ENCODE measurements around the gene CD28. TPM values are rescaled to one million over a fixed set of nuclear protein-coding genes. Genes with fewer than 3 reads are reported as not detected.

Gene CD28
- total RNA-seq, 1 donor, result not detected

- no peak for TF ChIP-seq CTCF (IDR thresholded peaks at IDR 0.05; ENCODE audit: insufficient read depth, low read length)
- no peak for DNase-seq (ENCODE audit: low read depth)
- H3K4me3 ChIP-seq (ENCODE audit: low read depth, low read length), result no peak overlapping the region
These were observed 2.0 kb upstream of the CD28 start for GRCh38 chr2:203704430-203704829.

GRCh38 chr2:203705178-203705577 is 1.3 kb upstream of the CD28 start:
- no peak overlapping the region for H3K4me3 ChIP-seq (ENCODE audit: low read depth, low read length)
- TF ChIP-seq CTCF (IDR thresholded peaks at IDR 0.05; ENCODE audit: insufficient read depth, low read length), result no peak
- no peak for DNase-seq (ENCODE audit: low read depth)

GRCh38 chr2:203707530-203707929 is 1.1 kb downstream of the CD28 start:
- no peak for DNase-seq (ENCODE audit: low read depth)
- no peak for TF ChIP-seq CTCF (IDR thresholded peaks at IDR 0.05; ENCODE audit: insufficient read depth, low read length)
- no peak overlapping the region for H3K4me3 ChIP-seq (ENCODE audit: low read depth, low read length)

GRCh38 chr2:203708846-203709396 is 2.5 kb downstream of the CD28 start:
- no peak overlapping the region for H3K4me3 ChIP-seq (ENCODE audit: low read depth, low read length)
- TF ChIP-seq CTCF (IDR thresholded peaks at IDR 0.05; ENCODE audit: insufficient read depth, low read length), result no peak
- no peak for DNase-seq (ENCODE audit: low read depth)

GRCh38 chr2:203709416-203710040 is 3.1 kb downstream of the CD28 start:
- TF ChIP-seq CTCF (IDR thresholded peaks at IDR 0.05; ENCODE audit: insufficient read depth, low read length), result no peak
- peak; percentile 27 for DNase-seq (ENCODE audit: low read depth)
- H3K4me3 ChIP-seq (ENCODE audit: low read depth, low read length), result no peak overlapping the region

- H3K4me3 ChIP-seq (ENCODE audit: low read depth, low read length), result no peak overlapping the region
- no peak for TF ChIP-seq CTCF (IDR thresholded peaks at IDR 0.05; ENCODE audit: insufficient read depth, low read length)
These were observed 3.8 kb downstream of the CD28 start for GRCh38 chr2:203710226-203710625.

GRCh38 chr2:203710952-203711351 is 4.5 kb downstream of the CD28 start:
- H3K4me3 ChIP-seq (ENCODE audit: low read depth, low read length), result no peak overlapping the region
- no peak for DNase-seq (ENCODE audit: low read depth)
- TF ChIP-seq CTCF (IDR thresholded peaks at IDR 0.05; ENCODE audit: insufficient read depth, low read length), result no peak

More at GRCh38 chr2:203710226-203710625, 3.8 kb downstream of the CD28 start:
- no peak for DNase-seq (ENCODE audit: low read depth)

Measured in fibroblast of the aortic adventitia (primary cell).